SU-DHL-6 (cell line): ENCODE results near the gene AK9.

ENCODE experiments used
- H2AFZ ChIP-seq: fragments of 200-600 bp; sonication (generic); 2 replicates; pipeline ENCODE4 v1.6.1; 2014; ENCODE audit warnings: low read depth, mild to moderate bottlenecking, moderate library complexity, mixed read lengths, antibody characterized with exemption, low read length; ENCODE audit not compliant: severe bottlenecking
- H3F3A ChIP-seq: fragments of 200-600 bp; shearing (Covaris generic); 2 replicates; pipeline ENCODE4 v1.6.0; 2016; ENCODE audit warnings: antibody characterized with exemption, mild to moderate bottlenecking; ENCODE audit not compliant: insufficient read depth
- H3K27ac ChIP-seq: fragments of 200-600 bp; sonication (generic); 2 replicates; pipeline ENCODE4 v1.5.1; 2016; ENCODE audit warnings: low read depth, mild to moderate bottlenecking, low read length, moderate library complexity, mixed read lengths
- H3K27me3 ChIP-seq: fragments of 200-600 bp; sonication (generic), shearing (Covaris generic); 2 replicates; pipeline ENCODE4 v1.6.0; 2014; ENCODE audit warnings: mild to moderate bottlenecking, low read length
- H3K36me3 ChIP-seq: fragments of 200-600 bp; sonication (generic); 2 replicates; pipeline ENCODE4 v1.6.1; 2014; ENCODE audit warnings: mild to moderate bottlenecking, low read length, mixed read lengths
- H3K4me2 ChIP-seq: fragments of 300-600, 200-600 bp; shearing (Covaris generic), sonication (generic); 2 replicates; pipeline ENCODE4 v1.6.0; 2014; ENCODE audit warnings: low read length, low read depth, mild to moderate bottlenecking; ENCODE audit not compliant: poor library complexity, severe bottlenecking
- H3K4me3 ChIP-seq: fragments of 200-600 bp; sonication (generic); 2 replicates; pipeline ENCODE4 v1.5.1; 2014; ENCODE audit warnings: antibody characterized with exemption, low read length, mild to moderate bottlenecking, mixed read lengths; ENCODE audit not compliant: insufficient read depth, poor library complexity, severe bottlenecking
- H3K79me2 ChIP-seq: fragments of 200-600 bp; sonication (generic); 2 replicates; pipeline ENCODE4 v1.6.1; 2014; ENCODE audit warnings: mild to moderate bottlenecking, low read length, moderate library complexity; ENCODE audit not compliant: insufficient read depth
- H3K9ac ChIP-seq: fragments of 200-600 bp; sonication (generic); 2 replicates; pipeline ENCODE4 v1.7.0; 2014; ENCODE audit warnings: mild to moderate bottlenecking, low read length
- H3K9me2 ChIP-seq: fragments of 200-600 bp; sonication (generic); replicated peaks from 2 replicates; pipeline ENCODE4 v1.6.1; 2014; ENCODE audit warnings: low read length; ENCODE audit not compliant: insufficient read depth
- H3K9me3 ChIP-seq: fragments of 200-600 bp; sonication (generic); 2 replicates; pipeline ENCODE4 v1.6.1; 2014; ENCODE audit warnings: low read length, mixed read lengths; ENCODE audit not compliant: insufficient read depth
- H4K20me1 ChIP-seq: fragments of 200-600 bp; sonication (generic); 2 replicates; pipeline ENCODE4 v1.6.1; 2014; ENCODE audit warnings: low read depth, mild to moderate bottlenecking, antibody characterized with exemption, low read length, moderate library complexity, mixed read lengths
- EZH2phosphoT487 ChIP-seq: fragments of 200-600 bp; sonication (generic), shearing (Covaris generic); conservative IDR thresholded peaks from 2 replicates; pipeline ENCODE4 v1.6.1; 2018; ENCODE audit warnings: mild to moderate bottlenecking, antibody characterized with exemption, low read length, moderate library complexity, mixed read lengths
- TF ChIP-seq, protein P1 (sequence below): fragments of 200-600 bp; sonication (generic); IDR thresholded peaks from one replicate; pipeline ENCODE4 v1.5.1; 2017; ENCODE audit warnings: antibody characterized with exemption, mild to moderate bottlenecking, low read length, moderate library complexity; ENCODE audit not compliant: insufficient read depth, poor library complexity, severe bottlenecking

The AK9 gene

DNA sequence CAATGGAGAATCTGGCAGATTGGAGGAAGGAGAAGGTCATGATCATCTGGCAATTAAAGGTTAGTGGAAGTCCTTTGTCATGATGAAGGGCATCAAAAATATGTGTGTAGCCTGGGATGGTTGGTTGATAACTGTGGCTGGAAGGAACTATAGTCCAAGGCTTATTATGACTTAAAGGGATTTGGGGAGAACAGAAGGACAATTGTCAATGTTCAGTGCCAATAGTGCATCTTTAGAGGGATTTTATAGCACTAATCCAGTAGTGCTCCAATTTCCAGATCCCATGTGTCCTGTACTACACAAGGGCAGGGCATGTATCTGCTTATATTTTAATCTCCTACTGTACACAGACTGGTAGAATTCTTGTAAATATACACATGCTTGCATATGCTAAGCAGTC is 203.0 kb downstream of the AK9 start:
- Histone ChIP-seq H2AFZ (no peak overlapping the region), H3K79me2 (no peaks in the 10 kb centered on the region; the same call in 1 of the 2 replicates), H3K9ac (no peak overlapping the region), H4K20me1 (no peaks in the 10 kb centered on the region), H3K9me2 (no peaks in the 10 kb centered on the region), H3K36me3 (no peaks in the 10 kb centered on the region), H3F3A (peaks cover 6% of the 10 kb centered on the region; the same call in 1 of the 2 replicates), H3K4me3 (no peak overlapping the region), H3K27ac (no peak overlapping the region), H3K27me3 (no peaks in the 10 kb centered on the region), H3K9me3 (no peaks in the 10 kb centered on the region), H3K4me2 (no peak overlapping the region)
- TF ChIP-seq EZH2phosphoT487: no peak
- TF ChIP-seq, protein P1, sequence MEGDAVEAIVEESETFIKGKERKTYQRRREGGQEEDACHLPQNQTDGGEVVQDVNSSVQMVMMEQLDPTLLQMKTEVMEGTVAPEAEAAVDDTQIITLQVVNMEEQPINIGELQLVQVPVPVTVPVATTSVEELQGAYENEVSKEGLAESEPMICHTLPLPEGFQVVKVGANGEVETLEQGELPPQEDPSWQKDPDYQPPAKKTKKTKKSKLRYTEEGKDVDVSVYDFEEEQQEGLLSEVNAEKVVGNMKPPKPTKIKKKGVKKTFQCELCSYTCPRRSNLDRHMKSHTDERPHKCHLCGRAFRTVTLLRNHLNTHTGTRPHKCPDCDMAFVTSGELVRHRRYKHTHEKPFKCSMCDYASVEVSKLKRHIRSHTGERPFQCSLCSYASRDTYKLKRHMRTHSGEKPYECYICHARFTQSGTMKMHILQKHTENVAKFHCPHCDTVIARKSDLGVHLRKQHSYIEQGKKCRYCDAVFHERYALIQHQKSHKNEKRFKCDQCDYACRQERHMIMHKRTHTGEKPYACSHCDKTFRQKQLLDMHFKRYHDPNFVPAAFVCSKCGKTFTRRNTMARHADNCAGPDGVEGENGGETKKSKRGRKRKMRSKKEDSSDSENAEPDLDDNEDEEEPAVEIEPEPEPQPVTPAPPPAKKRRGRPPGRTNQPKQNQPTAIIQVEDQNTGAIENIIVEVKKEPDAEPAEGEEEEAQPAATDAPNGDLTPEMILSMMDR: no peak

DNA sequence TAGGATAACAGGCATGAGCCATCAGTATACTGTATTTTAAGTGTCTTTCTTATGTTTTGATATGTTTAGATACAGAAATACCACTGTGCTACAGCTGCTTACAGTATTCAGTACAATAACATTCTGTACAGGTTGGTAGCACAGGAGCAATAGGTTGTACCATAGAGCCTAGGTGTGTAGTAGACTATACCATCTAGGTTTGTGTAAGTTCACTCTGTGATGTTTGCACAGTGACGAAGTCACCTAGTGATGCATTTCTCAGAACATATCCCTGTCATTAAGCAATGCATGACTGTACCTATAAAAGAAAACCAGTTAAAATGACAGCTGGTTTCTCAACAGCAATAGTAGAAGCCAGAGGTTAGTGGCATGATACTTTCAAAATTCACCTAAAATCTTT is 204.9 kb downstream of the AK9 start:
- no peak overlapping the region for H3K4me3 ChIP-seq
- peaks cover 19% of the 10 kb centered on the region for H3K79me2 ChIP-seq
- H3K27ac ChIP-seq: no peak overlapping the region
- H3F3A ChIP-seq: peaks cover 6% of the 10 kb centered on the region; the same call in 1 of the 2 replicates
- H4K20me1 ChIP-seq: no peaks in the 10 kb centered on the region; the same call in 1 of the 2 replicates
- peaks cover 3% of the 10 kb centered on the region; the same call in 1 of the 2 replicates for H3K36me3 ChIP-seq
- no peak overlapping the region for H3K9ac ChIP-seq
- no peak overlapping the region for H3K4me2 ChIP-seq
- TF ChIP-seq, protein P1: no peak
- TF ChIP-seq EZH2phosphoT487: no peak
- no peaks in the 10 kb centered on the region for H3K9me3 ChIP-seq
- H3K27me3 ChIP-seq: no peaks in the 10 kb centered on the region
- no peaks in the 10 kb centered on the region for H3K9me2 ChIP-seq
- H2AFZ ChIP-seq: no peak overlapping the region

DNA sequence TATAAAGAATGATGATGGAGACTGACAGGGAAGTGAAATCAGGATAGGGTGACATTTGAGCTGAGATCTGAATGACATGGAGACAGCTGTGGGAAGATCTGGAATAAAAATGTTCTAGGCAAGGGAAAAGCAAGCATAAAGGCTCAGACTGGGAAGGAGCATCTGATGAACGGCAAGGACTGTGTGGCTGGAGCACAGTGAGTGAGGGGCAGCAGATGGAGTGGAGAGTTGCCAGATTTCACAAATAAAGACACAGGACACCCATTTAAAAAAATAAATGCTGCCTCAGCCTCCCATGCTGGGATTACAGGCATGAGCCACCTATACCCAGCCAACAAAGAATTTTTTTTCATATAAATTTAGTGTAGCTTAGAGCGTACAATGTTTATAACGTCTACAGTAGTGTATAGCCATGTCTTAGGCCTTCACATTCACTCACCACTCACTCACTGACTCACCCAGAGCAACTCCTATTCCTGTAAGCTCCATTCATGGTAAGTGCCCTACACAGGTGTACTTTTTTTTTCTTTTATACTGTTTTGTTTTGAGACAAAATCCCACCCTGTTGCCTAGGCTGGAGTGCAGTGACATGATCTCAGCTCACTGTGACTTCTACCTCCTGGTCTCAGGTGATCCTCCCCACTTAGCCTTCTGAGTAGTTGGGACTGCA is 205.6 kb downstream of the AK9 start:
- no peaks in the 10 kb centered on the region for H3K27me3 ChIP-seq
- no peak overlapping the region for H3K9ac ChIP-seq
- H3K9me2 ChIP-seq: no peaks in the 10 kb centered on the region
- no peaks in the 10 kb centered on the region for H3K9me3 ChIP-seq
- no peak overlapping the region for H2AFZ ChIP-seq
- H4K20me1 ChIP-seq: no peaks in the 10 kb centered on the region; the same call in 1 of the 2 replicates
- H3K4me2 ChIP-seq: no peak overlapping the region
- TF ChIP-seq EZH2phosphoT487: no peak
- TF ChIP-seq, protein P1: no peak
- H3K36me3 ChIP-seq: peaks cover 9% of the 10 kb centered on the region
- no peak overlapping the region for H3K4me3 ChIP-seq
- peaks cover 6% of the 10 kb centered on the region; the same call in 1 of the 2 replicates for H3F3A ChIP-seq
- no peak overlapping the region for H3K27ac ChIP-seq
- peaks cover 26% of the 10 kb centered on the region for H3K79me2 ChIP-seq
